H1 (cell line): ENCODE measurements around the gene LNPK. TPM values are rescaled to one million over a fixed set of nuclear protein-coding genes. Genes with fewer than 3 reads are reported as not detected.

Experiments used
- CTCF ChIA-PET: fragments of 300-600 bp; sonication (Branson Sonifier 250); formaldehyde crosslinking; loops from one replicate; lab custom pipeline; 2021; ENCODE audit not compliant: partially characterized antibody; lab: Charles Lee
- POLR2A ChIA-PET: fragments of 300-600 bp; sonication (Branson Sonifier 250); formaldehyde crosslinking; loops from one replicate; lab custom pipeline; 2021; ENCODE audit warnings: inconsistent platforms; ENCODE audit not compliant: partially characterized antibody; lab: Charles Lee
- DNase-seq, 2 experiments: peaks; one replicate each; pipeline versions ENCODE4 v3.0.0 to v3.0.0-alpha.2; 2010 to 2022; ENCODE audit warnings: low spot score in 2 of 2, low read depth in 1 of 2, mixed read lengths in 1 of 2
- FAIRE-seq: peaks from 2 replicates; lab custom pipeline; 2011; peaks lifted over from hg19 to GRCh38; lab: Jason Lieb, UNC
- H2AFZ ChIP-seq: 2 replicates; pipeline ENCODE4 v1.8.1; 2012; ENCODE audit warnings: low read length, inconsistent platforms
- H2AK5ac ChIP-seq: 2 replicates; pipeline ENCODE4 v1.6.1; 2013; ENCODE audit warnings: low read depth, low read length
- H2BK120ac ChIP-seq: replicated peaks from 2 replicates; pipeline ENCODE3; 2013; ENCODE audit warnings: low read depth, low read length, inconsistent platforms
- H2BK12ac ChIP-seq: 2 replicates; pipeline ENCODE4 v1.6.1; 2013; ENCODE audit warnings: low read depth, low read length
- H2BK15ac ChIP-seq: 2 replicates; pipeline ENCODE4 v1.6.1; 2013; ENCODE audit warnings: low read length
- H2BK20ac ChIP-seq: 2 replicates; pipeline ENCODE4 v1.6.1; 2013; ENCODE audit warnings: low read length
- H2BK5ac ChIP-seq: 2 replicates; pipeline ENCODE4 v1.6.1; 2013; ENCODE audit warnings: low read depth, low read length
- H3K14ac ChIP-seq: 2 replicates; pipeline ENCODE4 v1.6.1; 2013; ENCODE audit warnings: inconsistent platforms; ENCODE audit not compliant: insufficient read length
- H3K18ac ChIP-seq: 2 replicates; pipeline ENCODE4 v1.6.1; 2013; ENCODE audit warnings: low read length; ENCODE audit errors: extremely low read depth
- H3K23ac ChIP-seq: 2 replicates; pipeline ENCODE4 v1.6.1; 2013; ENCODE audit warnings: inconsistent platforms; ENCODE audit not compliant: insufficient read length
- H3K23me2 ChIP-seq: 2 replicates; pipeline ENCODE4 v1.6.1; 2013; ENCODE audit warnings: low read depth, low read length
- H3K27ac ChIP-seq: 2 replicates; pipeline ENCODE4 v1.6.1; 2011; ENCODE audit warnings: low read depth, low read length, inconsistent platforms
- H3K27me3 ChIP-seq, 4 experiments: replicated peaks in 1 of 4; 1 replicate in 1 of 4; 2 replicates in 3 of 4; pipeline versions ENCODE4 v1.6.1 to v1.8.1; 2011 to 2013; ENCODE audit warnings: low read length in 3 of 4, mild to moderate bottlenecking in 3 of 4, inconsistent platforms in 2 of 4, mixed read lengths in 2 of 4, moderate library complexity in 1 of 4; ENCODE audit not compliant: control insufficient read depth in 3 of 4, insufficient read depth in 3 of 4; ENCODE audit errors: extremely low read depth in 1 of 4
- H3K36me3 ChIP-seq, 4 experiments: 2 replicates each; pipeline versions ENCODE4 v1.6.1 to v1.8.1; 2011 to 2013; ENCODE audit warnings: mild to moderate bottlenecking in 4 of 4, low read length in 3 of 4, moderate library complexity in 2 of 4, control low read depth in 1 of 4, inconsistent platforms in 1 of 4; ENCODE audit not compliant: insufficient read depth in 4 of 4, control insufficient read depth in 2 of 4
- H3K4ac ChIP-seq: replicated peaks from 2 replicates; pipeline ENCODE3; 2013; ENCODE audit warnings: low read length, low read depth, mixed read lengths, inconsistent platforms; ENCODE audit not compliant: insufficient read length
- H3K4me1 ChIP-seq, 4 experiments: replicated peaks in 1 of 4; 1 replicate in 1 of 4; 2 replicates in 3 of 4; pipeline versions ENCODE4 v1.6.1 to v1.8.1; 2011 to 2013; ENCODE audit warnings: low read length in 3 of 4, inconsistent platforms in 2 of 4, mixed read lengths in 1 of 4; ENCODE audit not compliant: insufficient read depth in 4 of 4, control insufficient read depth in 3 of 4
- H3K4me2 ChIP-seq, 2 experiments: 2 replicates each; pipeline versions ENCODE4 v1.6.1 to v1.8.1; 2011 to 2013; ENCODE audit warnings: low read depth in 2 of 2, low read length in 2 of 2, control low read depth in 1 of 2, inconsistent platforms in 1 of 2, mild to moderate bottlenecking in 1 of 2; ENCODE audit not compliant: insufficient read depth in 1 of 2
- H3K4me3 ChIP-seq, 4 experiments: fragments of 200-600, 300-600 bp in 1 of 4; sonication (generic), shearing (Covaris generic), sonication (Bioruptor Twin) in 1 of 4; 2 replicates each; pipeline versions ENCODE4 v1.5.1 to v1.8.1; 2011 to 2016; ENCODE audit warnings: low read length in 4 of 4, low read depth in 3 of 4, control low read depth in 2 of 4, inconsistent platforms in 2 of 4, mild to moderate bottlenecking in 2 of 4, mixed read lengths in 1 of 4, moderate library complexity in 1 of 4; ENCODE audit not compliant: insufficient read depth in 2 of 4; ENCODE audit errors: extremely low read depth in 1 of 4
- H3K56ac ChIP-seq: replicated peaks from 2 replicates; pipeline ENCODE3; 2013; ENCODE audit warnings: low read depth, mild to moderate bottlenecking, mixed read lengths, low read length, inconsistent platforms; ENCODE audit not compliant: insufficient read length
- H3K79me1 ChIP-seq: 2 replicates; pipeline ENCODE4 v1.6.1; 2013; ENCODE audit warnings: low read depth, low read length, control low read depth
- H3K79me2 ChIP-seq, 2 experiments: 2 replicates each; pipeline versions ENCODE4 v1.6.1 to v1.8.1; 2012 to 2013; ENCODE audit warnings: low read length in 2 of 2, mild to moderate bottlenecking in 2 of 2, inconsistent platforms in 1 of 2; ENCODE audit not compliant: insufficient read depth in 2 of 2, control insufficient read depth in 1 of 2
- H3K9ac ChIP-seq, 4 experiments: replicated peaks in 1 of 4; 1 replicate in 1 of 4; 2 replicates in 3 of 4; pipeline versions ENCODE4 v1.6.1 to v1.8.1; 2011 to 2013; ENCODE audit warnings: low read depth in 3 of 4, low read length in 3 of 4, control low read depth in 2 of 4, mild to moderate bottlenecking in 2 of 4, moderate library complexity in 2 of 4, inconsistent platforms in 1 of 4; ENCODE audit errors: extremely low read depth in 1 of 4
- H3K9me3 ChIP-seq, 2 experiments: 2 replicates each; pipeline versions ENCODE4 v1.6.1 to v1.8.1; 2012 to 2013; ENCODE audit warnings: mild to moderate bottlenecking in 2 of 2, moderate library complexity in 2 of 2, control low read depth in 1 of 2, inconsistent platforms in 1 of 2, low read depth in 1 of 2, low read length in 1 of 2, mixed read lengths in 1 of 2; ENCODE audit not compliant: insufficient read depth in 2 of 2
- H4K20me1 ChIP-seq, 2 experiments: replicated peaks in 1 of 2; 2 replicates each; pipeline versions ENCODE3 to v1.8.1; 2011 to 2013; ENCODE audit warnings: inconsistent platforms in 2 of 2, low read length in 2 of 2, mild to moderate bottlenecking in 1 of 2; ENCODE audit not compliant: insufficient read depth in 2 of 2, control insufficient read depth in 1 of 2
- H4K5ac ChIP-seq: 2 replicates; pipeline ENCODE4 v1.6.1; 2013; ENCODE audit warnings: low read length, low read depth, mixed read lengths, inconsistent platforms; ENCODE audit not compliant: insufficient read length
- H4K8ac ChIP-seq: 2 replicates; pipeline ENCODE4 v1.8.0; 2013; ENCODE audit warnings: mild to moderate bottlenecking, moderate library complexity, low read length, inconsistent platforms; ENCODE audit not compliant: insufficient read depth; ENCODE audit errors: extremely low read depth
- H4K91ac ChIP-seq: replicated peaks from 2 replicates; pipeline ENCODE3; 2013; ENCODE audit warnings: low read length, mixed read lengths, inconsistent platforms; ENCODE audit not compliant: insufficient read length
- BACH1 ChIP-seq: IDR thresholded peaks from 2 replicates; pipeline ENCODE4 v1.6.1; 2012; ENCODE audit warnings: low read length, improper control_type of control experiment
- BCL11A ChIP-seq, 2 experiments: IDR thresholded peaks; one replicate each; pipeline ENCODE4 v1.6.1; 2011; ENCODE audit warnings: low read depth in 2 of 2, low read length in 2 of 2, mild to moderate bottlenecking in 2 of 2
- CBX5 ChIP-seq: fragments of 300-800, 300-1000 bp; sonication (generic); IDR thresholded peaks from 2 replicates; pipeline ENCODE4 v1.7.1; 2016; ENCODE audit warnings: antibody characterized with exemption, low read length, low read depth
- CBX8 ChIP-seq: fragments of 300-800, 300-1000 bp; sonication (generic); IDR thresholded peaks from 2 replicates; pipeline ENCODE4 v1.7.1; 2016; ENCODE audit warnings: low read depth, low read length, borderline replicate concordance
- CTCF ChIP-seq, 3 experiments: IDR thresholded peaks; 1 replicate in 2 of 3; 2 replicates in 1 of 3; pipeline versions ENCODE4 v1.5.1 to v1.6.1; 2011; ENCODE audit warnings: low read length in 3 of 3, mild to moderate bottlenecking in 3 of 3, inconsistent platforms in 2 of 3, low read depth in 1 of 3, moderate library complexity in 1 of 3; ENCODE audit not compliant: insufficient read depth in 1 of 3; ENCODE audit errors: control extremely low read depth in 1 of 3
- NANOG ChIP-seq: IDR thresholded peaks from 2 replicates; pipeline ENCODE4 v1.6.1; 2011; ENCODE audit warnings: low read length, low read depth, mild to moderate bottlenecking, inconsistent platforms; ENCODE audit not compliant: insufficient read depth, poor library complexity, severe bottlenecking
- NRF1 ChIP-seq: IDR thresholded peaks from 2 replicates; pipeline ENCODE4 v1.6.1; 2011; ENCODE audit warnings: mild to moderate bottlenecking, low read depth, low read length, improper control_type of control experiment
- TBP ChIP-seq: IDR thresholded peaks from 2 replicates; pipeline ENCODE4 v1.6.1; 2011; ENCODE audit warnings: low read depth, low read length, improper control_type of control experiment
- WGBS, 2 experiments: shearing (Covaris generic) in 1 of 2; methylation state at CpG; one replicate each; pipeline versions ENCODE4 v1.1.6 to v1.1.7; 2013 to 2015; ENCODE audit warnings: low lambda C conversion rate in 2 of 2, mixed read lengths in 2 of 2, inconsistent platforms in 1 of 2, low coverage in 1 of 2, missing lambda C conversion rate in 1 of 2; ENCODE audit not compliant: insufficient replicate concordance in 2 of 2, insufficient coverage in 1 of 2, insufficient read length in 1 of 2; ENCODE audit errors: extremely low coverage in 1 of 2, missing lambda C conversion rate in 1 of 2; 5-methylcytosine and 5-hydroxymethylcytosine counted together
- polyA plus RNA-seq, 7 experiments: library from polyadenylated mRNA; depleted of rRNA in 3 of 7; stranded (reverse) in 5 of 7; unstranded in 2 of 7; fragments of >200 nt in 5 of 7; fragments of 200-250 nt in 2 of 7; gene quantifications; 1 replicate in 5 of 7; 2 replicates in 1 of 7; 4 replicates in 1 of 7; pipeline versions ENCODE4 v1.2.1 to v1.2.3, GENCODE V29; 2011 to 2013; ENCODE audit warnings: missing spikeins in 2 of 7, mixed read lengths in 2 of 7
- total RNA-seq: library from RNA; stranded (reverse); fragmentation: NEBNext Ultra II Directional; extraction: Animal tissue kit (Norgen Biotek cat#: 25700); gene quantifications from 2 replicates; pipeline ENCODE4 v1.2.1, GENCODE V29; 2021

LNPK gene
- total and polyA plus RNA-seq, 2 of the 8 experiments (the other 6 are each of a cell fraction or from before 2014, with no cell fraction given), result 3.1 to 10.3 TPM

DNA sequence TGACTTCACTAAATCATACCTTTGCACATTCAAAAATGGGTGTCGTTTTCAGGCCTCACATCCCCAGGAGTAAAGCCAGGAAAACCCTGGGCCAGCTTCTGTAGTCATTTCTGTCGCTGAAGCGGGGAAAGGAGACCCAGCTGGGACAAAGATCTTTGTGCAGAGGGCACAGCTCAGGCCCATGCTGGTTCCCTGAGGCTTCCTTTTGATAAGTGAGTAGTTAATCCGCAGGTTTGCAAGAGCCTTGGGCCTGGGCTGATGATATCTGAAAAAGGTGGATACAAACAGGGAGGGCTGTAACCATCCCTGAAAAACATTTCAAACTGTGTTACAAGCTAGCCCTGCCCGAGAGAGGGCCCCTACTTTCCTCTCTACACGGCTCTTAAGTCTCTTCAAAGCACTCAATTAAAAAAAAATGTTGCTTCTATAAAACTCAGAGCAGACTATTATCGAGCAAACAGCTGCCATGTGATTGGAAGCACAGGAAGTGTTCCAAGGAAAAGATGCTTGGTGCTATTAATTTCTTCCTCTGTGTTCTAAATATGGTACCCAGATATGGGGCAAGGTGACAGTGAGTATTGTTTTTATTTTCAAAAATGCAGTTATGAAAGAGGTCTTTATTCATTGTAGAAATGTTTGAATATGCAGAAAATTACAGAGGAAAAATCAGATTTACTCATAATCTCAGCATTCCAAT lies 117.2 kb downstream of the LNPK start:
- H2BK15ac ChIP-seq, result no peak overlapping the region
- no peak overlapping the region for H3K4ac ChIP-seq
- H3K4me3 ChIP-seq, result no peak overlapping the region
- H3K23ac ChIP-seq, result no peak overlapping the region
- CTCF ChIA-PET, result interaction anchor here (1.3 to 2.1 kb wide), 3 partner anchors 10 to 198 kb away, joined by 3 to 8 read pairs (median 5); no protein-coding TSS in a partner anchor
- H4K20me1 ChIP-seq, result no peaks in the 10 kb centered on the region
- no peak overlapping the region for H3K14ac ChIP-seq
- H3K36me3 ChIP-seq, result no peaks in the 10 kb centered on the region
- H4K8ac ChIP-seq, result no peak overlapping the region
- H3K9ac ChIP-seq, result no peak overlapping the region
- no peak overlapping the region for H2BK12ac ChIP-seq
- no peaks in the 10 kb centered on the region for H3K23me2 ChIP-seq
- WGBS, 2 experiments, result 76% methylated on average over 7 of the region's 7 CpGs; no CpG with 5 or more reads in 1 of the 2 experiments
- peak; percentile 60 for FAIRE-seq
- POLR2A ChIA-PET, result interaction anchor here (1.0 kb wide), 1 partner anchor 42 kb away, joined by 3 read pairs; no protein-coding TSS in a partner anchor
- no peak overlapping the region for H2BK20ac ChIP-seq
- no peak overlapping the region for H4K5ac ChIP-seq
- no peak for TF ChIP-seq NRF1
- TF ChIP-seq CBX5, result no peak
- no peak for TF ChIP-seq CTCF (IDR thresholded peaks at IDR 0.05; ENCODE audit: control extremely low read depth in 1 of 3, insufficient read depth in 1 of 3, low read depth in 1 of 3, low read length in 3 of 3)
- TF ChIP-seq CBX8, result no peak
- TF ChIP-seq BACH1, result no peak
- no peak for TF ChIP-seq BCL11A (IDR thresholded peaks at IDR 0.05; ENCODE audit: low read depth in 2 of 2, low read length in 2 of 2)
- TF ChIP-seq TBP, result peak; percentile 67
- peak; percentile 50 for TF ChIP-seq NANOG
- TF ChIP-seq, all 59 proteins: peak for 2
- H3K79me2 ChIP-seq, result no peaks in the 10 kb centered on the region
- peak overlapping the region; percentile 72 for H2AFZ ChIP-seq
- no peak overlapping the region for H2AK5ac ChIP-seq
- H3K4me2 ChIP-seq, result no peak overlapping the region; a peak in 1 of 4 replicates
- H3K4me1 ChIP-seq, result peaks cover 4 to 9% (median 7%) of the 10 kb centered on the region in 4 experiments; a peak in 6 of 7 replicates
- no peak overlapping the region for H3K56ac ChIP-seq
- H2BK5ac ChIP-seq, result no peak overlapping the region
- no peaks in the 10 kb centered on the region for H3K9me3 ChIP-seq
- no peak overlapping the region for H4K91ac ChIP-seq
- no peak for DNase-seq
- H3K79me1 ChIP-seq, result no peaks in the 10 kb centered on the region
- H3K27me3 ChIP-seq, result no peaks in the 10 kb centered on the region
- H3K27ac ChIP-seq, result no peak overlapping the region
- H3K18ac ChIP-seq, result no peak overlapping the region
- H2BK120ac ChIP-seq, result no peak overlapping the region
